ENCODE measurements around the gene APBA1. TPM values are rescaled to one million over a fixed set of nuclear protein-coding genes. Genes with fewer than 3 reads are reported as not detected.

APBA1 gene
- total and polyA plus RNA-seq, 2 of the 8 experiments (the other 6 are each of a cell fraction or from before 2014, with no cell fraction given), result 0.36 to 0.60 TPM

DNA sequence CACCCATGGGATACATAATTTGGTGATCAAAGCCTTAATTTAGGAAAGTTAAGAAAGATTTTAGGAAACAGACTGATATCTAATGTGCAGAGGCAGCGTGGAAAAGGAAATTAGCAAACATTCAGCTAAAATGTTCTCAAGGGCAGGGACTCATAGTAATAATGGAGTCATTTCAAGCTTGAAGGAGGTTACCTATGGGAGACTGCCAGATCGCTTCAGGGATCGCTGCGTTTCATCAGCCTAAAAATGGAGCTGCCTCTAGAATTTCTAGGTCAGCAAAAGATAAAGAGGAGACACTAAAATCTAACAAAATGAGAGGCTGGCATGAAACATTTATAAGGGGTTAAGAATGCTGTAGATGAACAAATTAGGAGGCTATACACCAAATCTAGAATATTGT is 115.5 kb downstream of the APBA1 start:
- no peak overlapping the region for H3K4ac ChIP-seq (replicated peaks; ENCODE audit: insufficient read length, low read depth, low read length)
- FAIRE-seq (no peak), DNase-seq (ENCODE audit: low read depth in 1 of 2, low spot score in 2 of 2) (no peak)
- no peaks in the 10 kb centered on the region for H3K23me2 ChIP-seq (ENCODE audit: low read depth, low read length)
- H2AK5ac ChIP-seq (ENCODE audit: low read depth, low read length), result no peak overlapping the region
- no peak overlapping the region for H4K5ac ChIP-seq (ENCODE audit: insufficient read length, low read depth, low read length)
- H3K9me3 ChIP-seq (ENCODE audit: insufficient read depth in 2 of 2, low read depth in 1 of 2, low read length in 1 of 2), result no peaks in the 10 kb centered on the region
- H3K79me2 ChIP-seq (ENCODE audit: control insufficient read depth in 1 of 2, insufficient read depth in 2 of 2, low read length in 2 of 2), result no peaks in the 10 kb centered on the region
- ChIA-PET POLR2A (ENCODE audit: partially characterized antibody) (no interaction called here), CTCF (ENCODE audit: partially characterized antibody) (interaction anchor here (1.2 kb wide), 1 partner anchor 11 kb away, joined by 3 read pairs; no protein-coding TSS in a partner anchor)
- no peak overlapping the region for H4K8ac ChIP-seq (ENCODE audit: extremely low read depth, insufficient read depth, low read length)
- 85% methylated on average over 4 of the region's 4 CpGs; no CpG with 5 or more reads in 1 of the 2 experiments for WGBS, 2 experiments (ENCODE audit: extremely low coverage in 1 of 2, insufficient coverage in 1 of 2, insufficient read length in 1 of 2, insufficient replicate concordance in 2 of 2, low coverage in 1 of 2, low lambda C conversion rate in 2 of 2, missing lambda C conversion rate in 1 of 2)
- no peaks in the 10 kb centered on the region for H3K27me3 ChIP-seq (replicated peaks in 1 of 4; ENCODE audit: control insufficient read depth in 3 of 4, extremely low read depth in 1 of 4, insufficient read depth in 3 of 4, low read length in 3 of 4)
- H2BK5ac ChIP-seq (ENCODE audit: low read depth, low read length), result no peak overlapping the region
- no peaks in the 10 kb centered on the region for H3K4me1 ChIP-seq (replicated peaks in 1 of 4; ENCODE audit: control insufficient read depth in 3 of 4, insufficient read depth in 4 of 4, low read length in 3 of 4)
- H4K20me1 ChIP-seq (replicated peaks in 1 of 2; ENCODE audit: control insufficient read depth in 1 of 2, insufficient read depth in 2 of 2, low read length in 2 of 2), result no peaks in the 10 kb centered on the region
- H3K79me1 ChIP-seq (ENCODE audit: low read depth, low read length), result no peaks in the 10 kb centered on the region
- no peak overlapping the region for H2BK20ac ChIP-seq (ENCODE audit: low read length)
- no peak overlapping the region for H3K4me3 ChIP-seq (ENCODE audit: extremely low read depth in 1 of 4, insufficient read depth in 2 of 4, low read depth in 3 of 4, low read length in 4 of 4)
- no peak overlapping the region for H2AFZ ChIP-seq (ENCODE audit: low read length)
- no peak overlapping the region for H4K91ac ChIP-seq (replicated peaks; ENCODE audit: insufficient read length, low read length)
- H3K23ac ChIP-seq (ENCODE audit: insufficient read length), result no peak overlapping the region
- no peak overlapping the region for H2BK12ac ChIP-seq (ENCODE audit: low read depth, low read length)
- no peak overlapping the region for H3K18ac ChIP-seq (ENCODE audit: extremely low read depth, low read length)
- H3K36me3 ChIP-seq (ENCODE audit: control insufficient read depth in 2 of 4, insufficient read depth in 4 of 4, low read length in 3 of 4), result no peaks in the 10 kb centered on the region
- H3K14ac ChIP-seq (ENCODE audit: insufficient read length), result no peak overlapping the region
- H3K9ac ChIP-seq (replicated peaks in 1 of 4; ENCODE audit: extremely low read depth in 1 of 4, low read depth in 3 of 4, low read length in 3 of 4), result no peak overlapping the region
- no peak overlapping the region for H3K4me2 ChIP-seq (ENCODE audit: insufficient read depth in 1 of 2, low read depth in 2 of 2, low read length in 2 of 2)
- no peak overlapping the region for H3K56ac ChIP-seq (replicated peaks; ENCODE audit: insufficient read length, low read depth, low read length)
- no peak overlapping the region for H2BK15ac ChIP-seq (ENCODE audit: low read length)
- H2BK120ac ChIP-seq (replicated peaks; ENCODE audit: low read depth, low read length), result no peak overlapping the region
- H3K27ac ChIP-seq (ENCODE audit: low read depth, low read length), result no peak overlapping the region
- TF ChIP-seq TAF1 (IDR thresholded peaks at IDR 0.05; ENCODE audit: low read depth, low read length), result no peak
- TF ChIP-seq GTF2F1 (IDR thresholded peaks at IDR 0.05; ENCODE audit: borderline replicate concordance, low read depth, low read length), result no peak
- TF ChIP-seq PHF8 (conservative IDR thresholded peaks at IDR 0.05; ENCODE audit: low read depth, low read length), result no peak
- no peak for TF ChIP-seq POLR2AphosphoS5 (IDR thresholded peaks at IDR 0.05; ENCODE audit: low read depth, low read length)
- TF ChIP-seq GABPA (IDR thresholded peaks at IDR 0.05; ENCODE audit: borderline replicate concordance, insufficient read depth, low read length), result no peak

All from H1 (cell line).